Measurements from ENCODE around the gene KCNJ2. TPM values are rescaled to one million over a fixed set of nuclear protein-coding genes. Genes with fewer than 3 reads are reported as not detected.

Gene KCNJ2
- total RNA-seq, 1 experiment from 2014 or later: not detected

GRCh38 chr17:70127221-70127873 is 42.0 kb upstream of the KCNJ2 start:
- no peaks in the 10 kb centered on the region for H3K4me1 ChIP-seq (ENCODE audit: control insufficient read depth in 1 of 2, insufficient read depth in 2 of 2, low read length in 2 of 2)
- H2AFZ ChIP-seq (ENCODE audit: low read depth, low read length, poor library complexity, severe bottlenecking): no peak overlapping the region
- H3K79me2 ChIP-seq (ENCODE audit: insufficient read depth, low read length): no peaks in the 10 kb centered on the region
- no peak overlapping the region for H3K27ac ChIP-seq (ENCODE audit: low read depth, low read length)
- H3K9ac ChIP-seq (ENCODE audit: low read length): no peak overlapping the region
- H4K20me1 ChIP-seq (ENCODE audit: insufficient read depth): no peaks in the 10 kb centered on the region
- DNase-seq (ENCODE audit: low read depth, low spot score): no peak
- H3K4me3 ChIP-seq (replicated peaks in 1 of 2; ENCODE audit: low read depth in 1 of 2, low read length in 2 of 2): no peak overlapping the region
- no peaks in the 10 kb centered on the region for H3K27me3 ChIP-seq (ENCODE audit: insufficient read depth, low read length)
- no peak for TF ChIP-seq JUND (IDR thresholded peaks at IDR 0.05)
- TF ChIP-seq ZFX (IDR thresholded peaks at IDR 0.05): no peak
- TF ChIP-seq SIN3A (IDR thresholded peaks at IDR 0.05; ENCODE audit: low read depth): no peak
- TF ChIP-seq EGR1 (IDR thresholded peaks at IDR 0.05; ENCODE audit: low read depth): no peak
- TF ChIP-seq POLR2A (IDR thresholded peaks at IDR 0.05; ENCODE audit: borderline replicate concordance, extremely low read depth, insufficient read depth, insufficient read length): no peak
- CTCF ChIA-PET: no interaction called here
- POLR2A ChIA-PET: no interaction called here
- H3K36me3 ChIP-seq (ENCODE audit: control insufficient read depth in 1 of 2, insufficient read depth in 2 of 2, low read length in 2 of 2): no peaks in the 10 kb centered on the region
- RAD21 ChIA-PET (ENCODE audit: low non-redundant PET in 1 of 2, low total read pairs in 2 of 2, uncharacterized antibody in 2 of 2, unreplicated experiment in 2 of 2): no interaction called here
- H3K9me2 ChIP-seq (ENCODE audit: insufficient read depth): no peaks in the 10 kb centered on the region
- H3K4me2 ChIP-seq (ENCODE audit: low read length): no peak overlapping the region
- H3K9me3 ChIP-seq (ENCODE audit: control insufficient read depth in 1 of 2, insufficient read depth in 1 of 2, low read depth in 1 of 2, low read length in 2 of 2): peaks cover 10 to 19% of the 10 kb centered on the region in 2 experiments; a peak in 2 of 4 replicates
- ATAC-seq: no peak
- BruUV-seq (replicated peaks): no TSS peak
- intact Hi-C loops (cut with micrococcal nuclease): no loop called here

- ChIA-PET CTCF (no interaction called here), RAD21 (ENCODE audit: low non-redundant PET in 1 of 2, low total read pairs in 2 of 2, uncharacterized antibody in 2 of 2, unreplicated experiment in 2 of 2) (no interaction called here), POLR2A (no interaction called here)
- TF ChIP-seq YY1 (IDR thresholded peaks at IDR 0.05; ENCODE audit: extremely low read depth, insufficient replicate concordance, low read depth, low read length): no peak
- no peak for TF ChIP-seq CTCF (IDR thresholded peaks at IDR 0.05 in 2 of 3, conservative IDR thresholded peaks at IDR 0.05 in 1 of 3; ENCODE audit: borderline replicate concordance in 1 of 3, insufficient read depth in 1 of 3, low read depth in 2 of 3, low read length in 2 of 3)
- Histone ChIP-seq H2AFZ (ENCODE audit: low read depth, low read length, poor library complexity, severe bottlenecking) (no peak overlapping the region), H3K9ac (ENCODE audit: low read length) (no peak overlapping the region), H3K27ac (ENCODE audit: low read depth, low read length) (no peak overlapping the region), H3K27me3 (ENCODE audit: insufficient read depth, low read length) (no peaks in the 10 kb centered on the region), H4K20me1 (ENCODE audit: insufficient read depth) (no peaks in the 10 kb centered on the region), H3K9me2 (ENCODE audit: insufficient read depth) (no peaks in the 10 kb centered on the region), H3K36me3 (ENCODE audit: control insufficient read depth in 1 of 2, insufficient read depth in 2 of 2, low read length in 2 of 2) (no peaks in the 10 kb centered on the region), H3K4me3 (replicated peaks in 1 of 2; ENCODE audit: low read depth in 1 of 2, low read length in 2 of 2) (no peak overlapping the region), H3K4me1 (ENCODE audit: control insufficient read depth in 1 of 2, insufficient read depth in 2 of 2, low read length in 2 of 2) (no peaks in the 10 kb centered on the region), H3K79me2 (ENCODE audit: insufficient read depth, low read length) (no peaks in the 10 kb centered on the region), H3K4me2 (ENCODE audit: low read length) (no peak overlapping the region), H3K9me3 (ENCODE audit: control insufficient read depth in 1 of 2, insufficient read depth in 1 of 2, low read depth in 1 of 2, low read length in 2 of 2) (peaks cover 16 to 18% of the 10 kb centered on the region in 2 experiments; a peak in 2 of 4 replicates)
- intact Hi-C loops (cut with micrococcal nuclease): no loop called here
- DNase-seq (ENCODE audit: low read depth, low spot score) (no peak), ATAC-seq (no peak)
- BruUV-seq (replicated peaks): no TSS peak
Measured at GRCh38 chr17:70128727-70129238, 40.5 kb upstream of the KCNJ2 start.

Data from HCT116 (cell line).